Fibroblast of skin of left biceps (primary cell): Measurements from ENCODE around the gene KRTAP19-1.
"Not testable (repeated sequence)": the region's sequence is repeated elsewhere in the genome, so short reads cannot be mapped to it uniquely, and the experiment has no call there.

Source experiments
- DNase-seq, 2 experiments: peaks; one replicate each; pipeline ENCODE4 v3.0.0-alpha.2; 2013; ENCODE audit warnings: low read depth in 2 of 2

Gene KRTAP19-1

DNA sequence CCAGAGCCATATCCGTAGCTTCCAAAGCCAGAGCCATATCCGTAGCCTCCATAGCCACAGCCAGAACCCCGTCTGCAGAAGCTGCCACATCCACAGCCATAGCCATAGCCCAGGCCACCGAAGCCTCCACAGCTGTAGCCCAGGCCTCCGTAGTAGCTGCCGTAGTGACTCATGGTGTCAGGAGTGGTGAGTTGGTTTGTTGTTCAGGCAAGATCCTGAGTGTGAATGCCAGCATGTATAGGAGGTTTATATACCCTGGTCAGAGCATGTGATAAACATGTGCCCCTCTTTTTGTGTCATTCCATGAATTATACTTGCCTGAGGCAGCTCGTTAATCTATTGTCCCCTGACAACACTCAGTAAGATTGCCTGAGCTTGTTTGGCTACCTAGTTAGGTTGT is at the start of gene KRTAP19-1:
KRTAP19-1 (minus strand) TSS at position 223 of the 400 bp plus-strand sequence; CDS start at position 173, 50 bp downstream.
- DNase-seq, result no peak

DNA sequence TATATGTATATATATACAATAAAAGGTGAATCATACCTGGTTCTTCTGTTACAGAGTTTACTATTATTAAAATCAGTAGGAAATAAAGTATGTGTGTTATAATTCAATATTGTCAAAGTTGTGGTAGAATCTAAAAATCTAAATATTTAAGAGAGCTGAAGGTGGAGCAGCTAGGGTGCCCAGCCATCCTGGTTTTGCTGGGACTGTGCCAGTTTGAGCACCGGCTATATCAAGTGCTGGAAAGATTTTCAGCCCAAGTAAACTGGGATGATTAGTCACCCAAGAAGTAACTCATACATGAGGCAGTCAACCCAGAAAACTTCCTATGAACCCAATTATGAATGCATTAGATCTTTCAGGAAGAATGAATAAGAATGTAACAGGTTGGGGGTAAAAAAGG is 38.7 kb upstream of the KRTAP19-1 start:
- no peak for DNase-seq

DNA sequence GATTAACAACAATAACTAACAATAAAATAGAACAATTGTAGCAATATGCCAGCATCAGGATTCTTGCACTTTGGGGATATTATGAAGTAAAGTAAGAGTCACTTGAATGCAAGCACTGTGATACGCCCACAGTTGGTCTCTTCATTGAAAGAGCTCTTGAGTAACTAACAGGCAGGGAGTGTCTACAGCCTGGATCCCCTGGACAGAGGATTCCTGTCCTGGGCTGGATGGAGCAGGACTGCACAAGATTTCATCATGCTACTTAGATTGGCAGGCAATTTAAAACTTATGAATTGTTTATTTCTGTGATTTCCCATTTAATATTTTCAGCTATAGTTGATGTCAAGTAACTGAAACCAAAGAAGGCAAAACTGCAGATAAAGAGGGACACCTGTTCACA is 35.5 kb upstream of the KRTAP19-1 start:
- no peak for DNase-seq

DNA sequence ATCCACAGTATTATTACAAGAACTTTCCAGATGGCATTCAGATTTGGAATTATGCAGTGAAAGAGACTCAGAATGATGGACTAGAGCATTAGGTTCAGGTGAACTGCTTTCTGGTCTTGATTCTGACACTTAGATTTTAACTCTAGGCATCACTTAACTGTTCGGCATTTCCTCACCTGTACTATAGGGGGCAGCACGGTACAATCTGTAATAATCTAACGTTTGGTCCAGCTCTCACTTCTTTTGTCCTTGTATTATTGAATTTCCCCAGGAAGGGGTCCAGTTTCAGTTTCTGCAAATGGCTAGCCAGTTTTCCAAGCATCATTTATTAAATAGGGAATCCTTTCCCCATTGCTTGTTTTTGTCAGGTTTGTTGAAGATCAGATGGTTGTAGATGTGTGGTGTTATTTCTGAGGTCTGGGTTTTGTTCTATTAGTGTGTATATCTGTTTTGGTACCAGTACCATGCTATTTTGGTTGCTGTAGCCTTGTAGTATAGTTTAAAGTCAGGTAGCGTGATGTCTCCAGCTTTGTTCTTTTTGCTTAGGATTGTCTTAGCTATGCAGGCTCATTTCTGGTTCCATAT is 25.5 kb upstream of the KRTAP19-1 start:
- DNase-seq, result not testable (repeated sequence)

DNA sequence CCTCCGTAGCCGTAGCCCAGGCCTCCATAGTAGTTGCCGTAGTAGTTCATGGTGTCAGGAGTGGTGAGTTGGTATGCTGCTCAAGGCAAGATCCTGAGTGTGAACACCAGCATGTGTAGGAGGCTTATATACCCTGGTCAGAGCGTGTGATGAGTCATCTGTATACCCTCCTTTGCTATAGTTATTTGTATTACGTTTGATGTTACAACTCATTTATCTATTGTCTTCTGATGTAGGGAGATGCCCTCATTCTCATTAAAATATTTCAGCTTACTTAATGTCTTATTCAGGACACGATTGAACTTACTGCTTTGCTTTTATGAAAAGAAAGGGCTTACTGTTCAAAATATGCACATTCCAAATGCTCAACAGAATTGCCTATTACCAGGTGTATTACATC is 21.9 kb upstream of the KRTAP19-1 start, which contains the start of gene KRTAP19-5:
KRTAP19-5 (minus strand) TSS at position 101 of the 400 bp plus-strand sequence; CDS start at position 50, 51 bp downstream.
- no peak for DNase-seq

DNA sequence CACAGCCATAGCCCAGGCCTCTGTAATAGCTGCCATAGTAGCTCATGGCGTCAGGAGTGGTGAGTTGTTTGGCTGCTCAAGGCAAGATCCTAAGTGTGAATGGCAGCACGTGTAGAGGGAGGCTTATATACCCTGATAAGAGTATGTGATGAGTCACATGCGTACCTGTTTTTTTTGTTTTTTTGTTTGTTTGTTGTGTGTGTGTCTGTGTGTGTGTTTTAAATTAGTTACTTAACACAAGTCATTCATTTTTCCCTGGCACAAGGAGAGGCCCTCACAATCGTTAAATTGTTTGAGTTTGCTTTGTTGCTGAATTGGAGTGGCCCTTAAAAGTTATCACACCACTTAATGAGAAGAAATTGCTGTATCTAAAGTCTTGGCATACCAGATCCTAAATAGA is 16.9 kb upstream of the KRTAP19-1 start, which contains the start of gene KRTAP19-4:
KRTAP19-4 (minus strand) TSS at position 101 of the 400 bp plus-strand sequence; CDS start at position 46, 55 bp downstream.
- DNase-seq, result no peak

DNA sequence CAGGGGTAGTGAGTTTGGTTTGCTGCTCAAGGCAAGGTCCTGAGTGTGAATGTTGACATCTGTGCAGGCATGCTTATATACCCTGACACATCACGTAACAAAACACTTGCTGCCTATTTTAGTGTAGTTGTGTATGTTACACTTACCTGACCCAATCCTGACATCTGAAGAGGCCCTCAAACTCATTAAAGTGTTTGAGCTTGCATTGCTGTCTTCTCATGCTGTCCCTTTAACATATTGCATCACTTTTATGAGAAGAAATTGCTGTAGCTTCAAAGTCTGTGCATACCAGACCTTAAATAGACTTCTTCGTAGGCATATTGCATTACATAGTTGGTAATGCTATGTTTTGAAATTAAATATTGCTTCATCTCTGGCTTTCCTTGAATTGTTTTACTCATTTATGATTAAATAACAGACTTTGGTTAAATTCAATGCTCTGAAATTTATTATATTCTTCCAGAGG is 11.8 kb upstream of the KRTAP19-1 start, which contains the start of gene KRTAP19-3:
KRTAP19-3 (minus strand) TSS at position 51 of the 466 bp plus-strand sequence. CDS start 56 bp downstream, outside the sequence.
- DNase-seq, result no peak

DNA sequence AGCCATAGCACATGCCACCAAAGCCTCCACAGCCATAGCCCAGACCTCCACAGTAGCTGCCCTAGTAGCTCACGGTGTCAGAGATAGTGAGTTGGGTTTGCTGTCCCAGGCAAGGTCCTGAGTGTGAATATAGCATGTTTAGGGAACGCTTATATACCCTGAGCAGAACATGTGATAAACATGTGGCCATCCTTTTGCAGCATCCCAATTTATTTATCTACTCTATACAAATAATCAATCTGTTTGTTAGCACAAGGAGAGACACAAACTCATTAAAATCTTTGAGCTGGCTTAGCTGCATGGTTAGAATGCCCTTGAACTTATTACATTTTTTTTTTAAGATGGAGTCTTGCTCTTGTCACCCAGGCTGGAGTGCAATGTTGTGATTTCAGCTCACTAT is 7.2 kb upstream of the KRTAP19-1 start, which contains the start of gene KRTAP19-2:
KRTAP19-2 (minus strand) TSS at position 101 of the 400 bp plus-strand sequence; CDS start at position 13, 88 bp downstream.
- DNase-seq, result no peak

DNA sequence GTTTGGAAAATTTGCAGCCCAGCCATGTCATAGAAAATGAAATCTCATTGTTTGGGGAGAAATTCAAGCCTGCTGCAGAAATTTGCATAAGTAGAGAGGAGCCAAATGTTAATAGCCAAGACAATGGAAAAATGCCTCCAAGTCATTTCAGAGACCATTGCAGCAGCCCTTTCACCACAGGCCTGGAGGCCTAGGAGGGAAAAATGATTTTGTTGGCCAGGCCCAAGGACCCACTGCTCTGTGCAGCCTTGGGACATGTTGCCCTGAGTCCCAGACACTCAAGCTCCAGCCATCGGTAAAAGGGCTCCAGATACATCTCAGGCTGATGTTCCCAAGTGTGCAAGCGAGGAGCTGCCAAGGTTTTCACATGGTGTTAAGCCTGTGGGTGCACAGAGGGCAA is 6.0 kb upstream of the KRTAP19-1 start:
- DNase-seq, result no peak

DNA sequence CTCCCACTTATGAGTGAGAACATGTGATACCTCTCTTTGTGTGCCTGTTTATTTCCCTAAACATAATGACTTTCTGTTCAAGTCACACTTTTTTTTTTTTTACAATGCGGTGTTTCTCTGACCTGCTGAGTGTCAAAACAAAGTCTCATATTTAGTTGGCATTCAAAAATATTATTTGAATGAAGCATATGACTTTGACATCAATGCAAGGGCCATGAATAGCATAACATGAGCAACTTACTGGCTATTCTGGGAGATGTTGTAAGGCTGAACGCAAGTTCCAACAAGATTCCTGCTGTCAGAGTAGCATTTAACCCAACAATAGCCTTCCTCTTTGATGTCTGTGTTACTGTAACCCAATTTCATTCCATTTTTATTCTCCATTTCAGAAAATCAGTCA is 2.0 kb upstream of the KRTAP19-1 start:
- no peak for DNase-seq

DNA sequence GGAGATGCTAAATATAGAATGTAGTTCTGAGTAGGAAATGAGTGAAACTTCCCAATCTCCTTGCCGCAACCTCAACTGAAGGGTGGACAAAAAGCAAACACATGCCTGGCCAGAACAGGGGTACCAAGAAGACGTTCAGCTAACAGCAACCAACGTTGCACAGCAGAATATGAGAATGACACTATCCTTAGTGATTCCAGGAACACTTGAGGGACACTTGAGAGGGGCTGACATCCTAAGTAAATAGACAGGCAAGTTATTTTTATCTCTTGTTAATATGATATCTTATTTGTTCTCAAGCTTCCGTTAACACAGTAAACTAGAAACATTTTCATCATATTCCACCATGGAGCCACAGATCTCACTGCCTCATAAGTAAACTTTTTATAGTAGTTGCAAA is 908 bp downstream of the KRTAP19-1 start:
- DNase-seq, result no peak

DNA sequence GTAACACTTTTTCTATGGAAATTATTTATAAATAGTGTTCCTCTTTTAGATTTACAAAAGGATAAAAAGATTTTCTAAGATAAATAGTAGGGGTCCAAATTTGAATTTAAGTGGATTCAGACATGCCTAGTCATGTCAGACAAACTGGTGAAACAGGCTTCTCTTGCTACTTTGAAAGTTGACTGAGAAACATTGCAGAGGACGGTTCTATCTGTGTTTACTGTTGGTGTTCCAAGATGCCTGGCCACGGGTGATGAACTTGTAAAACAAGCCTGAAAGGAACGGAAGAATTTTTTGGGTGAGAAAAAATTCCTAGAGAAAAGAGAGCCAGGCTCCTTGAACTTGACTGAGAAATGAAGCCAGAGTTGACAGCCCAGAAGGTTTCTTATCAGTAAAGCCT is 2.2 kb downstream of the KRTAP19-1 start:
- no peak for DNase-seq

DNA sequence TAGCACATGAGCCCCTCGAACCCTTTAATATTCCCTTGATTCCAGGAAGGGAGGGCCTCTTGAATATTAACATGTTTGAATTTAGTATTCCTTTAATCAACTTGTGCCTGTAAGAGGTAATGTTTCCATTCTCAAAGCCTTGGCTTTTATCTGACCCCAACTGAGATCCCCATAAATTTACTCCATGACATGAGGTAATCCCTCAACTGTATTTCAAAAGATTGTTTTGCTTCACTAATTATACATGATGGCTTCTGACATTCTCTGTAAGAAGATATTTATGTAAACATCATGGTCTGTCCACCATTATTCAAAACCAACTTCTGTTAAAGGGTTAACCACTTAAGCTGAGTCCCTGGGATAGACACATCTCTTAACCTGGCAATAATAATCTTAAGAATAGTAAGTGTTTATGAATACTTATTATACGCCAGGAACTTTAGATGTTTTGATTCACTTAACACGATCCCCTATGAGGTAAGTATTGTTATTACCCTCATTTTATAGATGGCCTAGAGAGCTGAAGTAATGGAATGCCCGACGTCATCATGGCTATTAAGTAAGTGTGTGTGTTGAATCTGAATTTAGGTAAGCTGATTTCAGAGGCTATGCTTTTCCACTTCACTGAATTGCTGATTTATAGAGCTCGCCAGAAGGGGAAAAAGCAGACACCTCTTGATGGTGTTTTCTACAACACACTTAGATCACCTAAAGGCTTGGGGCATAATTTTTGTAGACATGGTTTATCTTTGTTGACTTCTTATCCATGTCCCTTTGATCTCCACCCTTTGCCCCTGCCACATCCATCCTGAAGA is 11.1 kb downstream of the KRTAP19-1 start:
- DNase-seq, result no peak

DNA sequence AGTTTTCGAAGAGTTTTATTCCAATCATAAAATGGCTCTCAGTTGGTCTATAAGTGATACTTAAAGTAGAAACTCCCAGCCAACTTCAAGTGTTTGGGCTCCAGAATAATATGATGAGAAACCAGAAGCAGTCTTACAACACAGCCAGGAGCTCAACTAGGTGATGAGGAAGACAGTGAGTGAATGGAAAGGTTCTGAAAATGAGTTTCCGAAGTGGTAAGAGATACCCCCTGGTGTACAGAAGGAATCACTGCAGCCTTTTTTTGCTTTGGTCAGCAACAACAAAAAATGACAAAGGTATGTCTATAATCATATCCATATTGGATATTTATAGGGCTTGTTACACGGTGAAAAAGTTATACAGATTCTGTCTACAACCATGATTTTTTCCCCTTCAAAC is 16.5 kb downstream of the KRTAP19-1 start:
- DNase-seq, result no peak

DNA sequence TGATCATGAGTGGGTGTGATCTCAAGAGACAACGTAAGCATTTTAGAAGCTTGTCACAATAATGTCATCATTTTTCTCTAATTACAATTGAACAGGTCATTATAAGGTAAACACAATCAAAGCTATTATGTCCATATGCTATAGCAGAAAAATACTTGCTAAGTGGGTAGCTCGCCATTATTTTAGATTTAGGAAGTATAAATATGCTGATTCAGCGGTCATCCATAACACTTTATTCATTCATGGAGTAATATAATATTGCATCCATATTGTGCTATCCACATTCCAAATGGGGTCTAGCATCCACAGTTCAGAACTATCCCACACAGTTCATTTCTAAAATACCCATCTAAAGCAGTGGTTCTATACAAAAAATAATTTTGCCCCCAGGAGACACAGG is 31.7 kb downstream of the KRTAP19-1 start:
- no peak for DNase-seq

DNA sequence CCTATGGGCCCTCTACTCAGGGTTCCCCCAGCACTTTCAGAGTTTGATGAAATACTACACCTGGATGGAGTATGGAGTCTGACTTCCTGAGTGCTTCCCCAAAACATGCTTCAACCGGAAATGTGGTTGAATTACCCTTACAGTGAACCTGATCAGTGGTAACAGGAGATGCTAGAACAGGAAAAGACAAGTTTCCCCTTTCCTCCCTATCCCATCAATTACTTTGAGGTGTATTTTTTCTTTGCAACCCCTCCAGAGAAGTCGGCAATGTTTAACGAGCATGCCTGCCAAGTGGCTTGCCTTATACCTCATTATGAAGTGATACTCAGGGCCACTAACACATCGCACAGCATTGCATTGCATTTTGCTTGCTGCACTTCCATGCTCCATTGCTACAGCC is 33.1 kb downstream of the KRTAP19-1 start:
- no peak for DNase-seq

DNA sequence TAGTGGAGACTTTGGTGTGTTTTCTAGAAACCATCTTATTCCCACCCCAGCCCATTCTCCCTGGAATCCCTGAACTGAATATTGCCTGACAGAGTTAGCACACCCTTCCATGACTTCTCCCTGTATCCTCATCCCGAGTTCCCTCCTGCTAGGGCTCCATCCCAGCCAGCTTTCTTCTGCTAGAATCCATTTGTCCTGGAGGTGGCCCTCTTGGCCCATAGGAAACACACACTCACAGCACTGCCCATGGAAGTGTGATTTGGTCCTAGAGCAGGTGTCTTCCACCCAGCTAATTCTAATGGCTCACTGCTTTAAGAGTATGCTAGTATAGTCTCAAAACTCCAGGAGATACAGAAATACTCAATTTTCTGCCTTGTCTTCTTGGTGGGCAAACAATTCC is 36.0 kb downstream of the KRTAP19-1 start:
- no peak for DNase-seq

DNA sequence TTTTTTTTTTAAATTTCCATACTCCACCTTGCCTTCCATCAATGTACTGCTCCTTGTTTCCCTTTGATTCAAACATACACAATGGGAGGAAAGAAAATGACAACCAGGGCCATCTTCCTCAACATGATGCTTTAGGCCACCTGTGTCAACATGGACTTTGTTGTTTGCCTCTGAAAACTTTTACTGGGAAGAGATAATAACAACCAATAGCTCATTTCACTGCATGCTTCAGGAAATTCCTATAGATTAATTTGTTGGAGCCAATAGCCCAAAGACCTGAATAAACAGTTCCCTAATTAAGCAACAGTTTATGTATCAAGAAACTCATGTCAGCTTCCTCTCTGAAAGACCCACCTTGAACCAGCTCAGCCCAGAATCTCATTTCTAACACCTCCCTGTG is 36.9 kb downstream of the KRTAP19-1 start:
- DNase-seq, result no peak

DNA sequence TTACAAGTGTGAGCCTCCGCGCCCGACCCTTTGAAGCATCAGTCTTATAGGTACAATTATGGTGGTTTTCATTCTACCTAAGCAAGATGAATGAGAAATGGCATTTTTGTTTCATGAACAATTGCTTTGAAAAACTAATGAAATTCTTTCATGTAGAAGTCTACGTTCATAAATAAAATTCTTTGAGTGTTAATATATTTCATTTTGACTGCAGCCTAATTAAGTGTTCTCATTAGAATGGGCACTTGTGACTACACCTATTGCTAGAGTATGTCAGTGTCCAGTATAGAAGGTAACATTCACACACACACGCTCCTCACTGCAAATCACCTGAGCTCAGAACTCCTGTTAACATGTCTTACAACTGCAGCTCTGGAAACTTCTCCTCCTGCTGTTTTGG is 40.2 kb downstream of the KRTAP19-1 start, which contains the start of gene KRTAP15-1:
KRTAP15-1 (plus strand) TSS at position 301 of the 400 bp plus-strand sequence; CDS start at position 354, 53 bp downstream.
- no peak for DNase-seq

DNA sequence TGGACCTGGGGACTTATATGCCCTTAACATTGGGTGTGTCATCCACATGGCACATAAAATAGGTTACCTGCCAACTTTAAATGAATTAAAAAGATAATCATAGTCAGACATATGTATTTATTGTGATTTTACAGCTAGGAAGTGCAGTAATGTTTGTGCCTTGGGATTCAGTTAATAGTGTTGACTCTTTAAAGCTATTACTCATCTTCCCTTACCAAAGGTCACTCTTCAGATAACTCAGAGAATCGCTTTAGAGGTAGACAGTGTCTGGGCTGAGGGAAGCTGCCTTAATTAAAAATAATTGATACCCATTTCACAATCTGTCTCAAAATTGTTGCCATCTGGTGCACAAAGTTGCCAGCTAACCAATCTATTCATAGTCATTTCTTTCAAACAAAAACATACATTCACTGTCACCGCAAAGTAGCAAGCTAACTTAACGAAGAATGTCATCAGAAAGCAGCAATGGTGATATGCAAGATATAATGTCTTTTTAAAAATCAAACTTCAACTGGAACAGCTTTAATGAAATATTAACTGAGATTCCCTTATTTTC is 43.1 kb downstream of the KRTAP19-1 start:
- DNase-seq, result no peak

DNA sequence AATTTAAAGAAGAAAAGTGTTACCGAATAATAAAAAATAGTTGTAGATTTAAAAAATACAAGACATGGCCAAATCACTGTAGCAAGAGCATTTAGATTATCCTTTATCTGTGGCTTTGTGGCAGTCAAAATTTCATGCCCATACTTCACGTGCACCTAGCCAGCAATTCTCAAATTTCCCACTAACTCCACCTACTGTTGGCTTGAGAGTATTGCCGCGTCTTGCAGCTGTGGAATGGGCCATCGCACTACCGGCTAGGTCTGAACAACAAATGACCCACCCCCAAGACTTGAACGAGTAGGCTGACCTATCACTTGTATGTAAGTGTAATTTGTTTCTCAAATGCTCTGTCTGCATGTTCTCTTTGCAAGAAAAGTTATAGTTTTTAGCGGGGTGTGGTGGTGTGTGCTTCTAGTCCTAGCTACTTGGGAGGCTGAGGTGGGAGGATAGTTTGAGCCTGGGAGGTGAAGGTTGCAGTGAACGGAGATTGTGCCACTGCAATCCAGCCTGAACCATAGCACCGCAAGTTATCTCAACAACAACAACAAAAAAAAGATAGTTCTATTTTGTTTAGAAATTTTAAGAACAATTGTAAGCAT is 46.0 kb downstream of the KRTAP19-1 start:
- no peak for DNase-seq

DNA sequence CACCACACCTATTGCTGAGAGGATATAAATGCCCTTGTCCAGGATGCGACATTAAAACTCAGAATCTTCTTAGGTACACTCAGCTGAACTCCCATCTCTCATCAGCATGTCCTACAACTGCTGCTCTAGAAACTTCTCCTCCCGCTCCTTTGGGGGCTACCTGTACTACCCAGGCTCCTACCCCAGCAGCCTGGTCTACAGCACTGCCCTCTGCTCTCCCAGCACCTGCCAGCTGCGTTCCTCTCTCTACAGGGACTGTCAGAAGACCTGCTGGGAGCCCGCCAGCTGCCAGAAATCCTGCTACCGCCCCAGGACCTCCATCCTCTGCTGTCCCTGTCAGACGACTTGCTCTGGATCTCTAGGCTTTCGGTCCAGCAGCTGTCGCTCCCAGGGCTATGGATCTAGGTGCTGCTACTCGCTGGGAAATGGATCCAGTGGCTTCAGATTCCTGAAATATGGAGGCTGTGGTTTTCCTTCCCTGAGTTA is 50.0 kb downstream of the KRTAP19-1 start, which contains the start of gene KRTAP13-4:
KRTAP13-4 (plus strand) TSS at position 51 of the 486 bp plus-strand sequence; CDS start at position 107, 56 bp downstream.
- DNase-seq, result no peak
